Breast epithelium (tissue), 3 donors: Measurements from ENCODE around the gene PTPRN2.

Source experiments
- POLR2AphosphoS5 ChIP-seq, 3 donors: sonication (generic); formaldehyde crosslinking; IDR thresholded peaks; one replicate each; pipeline ENCODE4 v1.6.1; 2017; ENCODE audit warnings: antibody characterized with exemption in 3 of 3
- TF ChIP-seq, protein P1 (sequence below), 3 donors: fragments of 450-650 bp; IDR thresholded peaks; one replicate each; pipeline ENCODE4 v1.5.1; 2016 to 2017; ENCODE audit warnings: antibody characterized with exemption in 3 of 3, mild to moderate bottlenecking in 3 of 3, moderate library complexity in 3 of 3

DNA sequence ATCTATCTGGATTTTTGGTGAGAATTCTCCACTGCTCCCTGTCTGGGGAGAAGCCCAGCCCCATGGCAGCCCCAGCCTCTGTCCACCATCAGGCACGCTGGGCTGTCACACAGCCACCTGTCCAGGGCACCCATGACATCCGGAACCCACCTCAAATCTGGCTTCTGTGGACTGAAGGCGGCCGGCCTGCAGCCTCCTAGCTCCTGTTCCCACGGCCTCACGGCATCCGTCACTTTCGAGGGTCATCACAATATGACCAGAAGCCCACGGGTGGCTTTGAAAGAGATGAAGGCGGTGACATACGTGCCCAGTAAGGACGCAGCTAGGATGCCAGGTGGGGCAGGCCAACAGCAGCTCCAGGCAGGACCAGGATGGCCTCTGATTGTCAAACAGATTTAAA is 140.9 kb downstream of the PTPRN2 start:
- TF ChIP-seq, protein P1, sequence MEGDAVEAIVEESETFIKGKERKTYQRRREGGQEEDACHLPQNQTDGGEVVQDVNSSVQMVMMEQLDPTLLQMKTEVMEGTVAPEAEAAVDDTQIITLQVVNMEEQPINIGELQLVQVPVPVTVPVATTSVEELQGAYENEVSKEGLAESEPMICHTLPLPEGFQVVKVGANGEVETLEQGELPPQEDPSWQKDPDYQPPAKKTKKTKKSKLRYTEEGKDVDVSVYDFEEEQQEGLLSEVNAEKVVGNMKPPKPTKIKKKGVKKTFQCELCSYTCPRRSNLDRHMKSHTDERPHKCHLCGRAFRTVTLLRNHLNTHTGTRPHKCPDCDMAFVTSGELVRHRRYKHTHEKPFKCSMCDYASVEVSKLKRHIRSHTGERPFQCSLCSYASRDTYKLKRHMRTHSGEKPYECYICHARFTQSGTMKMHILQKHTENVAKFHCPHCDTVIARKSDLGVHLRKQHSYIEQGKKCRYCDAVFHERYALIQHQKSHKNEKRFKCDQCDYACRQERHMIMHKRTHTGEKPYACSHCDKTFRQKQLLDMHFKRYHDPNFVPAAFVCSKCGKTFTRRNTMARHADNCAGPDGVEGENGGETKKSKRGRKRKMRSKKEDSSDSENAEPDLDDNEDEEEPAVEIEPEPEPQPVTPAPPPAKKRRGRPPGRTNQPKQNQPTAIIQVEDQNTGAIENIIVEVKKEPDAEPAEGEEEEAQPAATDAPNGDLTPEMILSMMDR (IDR thresholded peaks at IDR 0.05): no peak
- no peak for TF ChIP-seq POLR2AphosphoS5 (IDR thresholded peaks at IDR 0.05)
